Prostate gland (tissue), 2 donors: ENCODE data around the gene IRF4.

Source experiments
- POLR2AphosphoS5 ChIP-seq: sonication (generic); formaldehyde crosslinking; IDR thresholded peaks from one replicate; pipeline ENCODE4 v1.6.1; 2017; ENCODE audit warnings: antibody characterized with exemption
- TF ChIP-seq, protein P1 (sequence below), 4 experiments: fragments of 200-600 bp in 2 of 4; fragments of 450-650 bp in 2 of 4; sonication (generic) in 2 of 4; IDR thresholded peaks; 1 replicate in 3 of 4; 2 replicates in 1 of 4; pipeline ENCODE4 v1.5.1; 2016 to 2019; ENCODE audit warnings: antibody characterized with exemption in 4 of 4, mild to moderate bottlenecking in 2 of 4, moderate library complexity in 2 of 4

DNA sequence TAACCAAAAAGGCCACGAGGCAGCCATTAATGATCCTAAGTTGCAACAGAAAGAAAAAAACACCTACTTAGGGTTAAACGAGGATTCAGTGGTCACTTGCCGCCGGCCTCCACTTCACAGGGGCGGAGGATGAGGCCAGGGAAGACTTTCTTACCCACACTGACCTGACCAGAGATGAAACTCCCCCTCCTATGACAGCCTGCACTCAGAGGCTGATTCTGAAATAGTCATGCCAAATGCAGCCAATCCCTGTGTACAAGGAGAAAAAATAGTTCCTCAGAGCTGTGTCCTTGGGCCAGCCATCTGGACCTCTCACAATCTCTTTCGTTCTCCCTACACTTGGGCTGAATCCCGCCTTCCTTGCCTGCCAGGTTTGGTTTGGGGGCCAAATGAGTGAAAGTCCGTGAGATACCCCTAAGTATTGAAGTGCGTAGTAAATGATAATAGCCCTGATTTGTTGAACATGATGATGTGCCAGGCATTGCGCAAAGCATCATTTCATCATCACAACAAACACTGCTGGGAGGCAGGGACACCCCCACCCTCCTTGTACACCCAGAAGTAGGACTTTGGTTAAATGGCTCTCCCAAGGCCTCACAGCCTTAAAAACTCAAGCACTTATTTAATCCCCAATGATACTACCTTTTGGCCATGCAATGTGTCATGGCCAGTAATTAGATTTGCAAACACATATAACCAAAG lies 3.2 kb upstream of the IRF4 start:
- TF ChIP-seq, protein P1, sequence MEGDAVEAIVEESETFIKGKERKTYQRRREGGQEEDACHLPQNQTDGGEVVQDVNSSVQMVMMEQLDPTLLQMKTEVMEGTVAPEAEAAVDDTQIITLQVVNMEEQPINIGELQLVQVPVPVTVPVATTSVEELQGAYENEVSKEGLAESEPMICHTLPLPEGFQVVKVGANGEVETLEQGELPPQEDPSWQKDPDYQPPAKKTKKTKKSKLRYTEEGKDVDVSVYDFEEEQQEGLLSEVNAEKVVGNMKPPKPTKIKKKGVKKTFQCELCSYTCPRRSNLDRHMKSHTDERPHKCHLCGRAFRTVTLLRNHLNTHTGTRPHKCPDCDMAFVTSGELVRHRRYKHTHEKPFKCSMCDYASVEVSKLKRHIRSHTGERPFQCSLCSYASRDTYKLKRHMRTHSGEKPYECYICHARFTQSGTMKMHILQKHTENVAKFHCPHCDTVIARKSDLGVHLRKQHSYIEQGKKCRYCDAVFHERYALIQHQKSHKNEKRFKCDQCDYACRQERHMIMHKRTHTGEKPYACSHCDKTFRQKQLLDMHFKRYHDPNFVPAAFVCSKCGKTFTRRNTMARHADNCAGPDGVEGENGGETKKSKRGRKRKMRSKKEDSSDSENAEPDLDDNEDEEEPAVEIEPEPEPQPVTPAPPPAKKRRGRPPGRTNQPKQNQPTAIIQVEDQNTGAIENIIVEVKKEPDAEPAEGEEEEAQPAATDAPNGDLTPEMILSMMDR (IDR thresholded peaks at IDR 0.05): no peak
- no peak for TF ChIP-seq POLR2AphosphoS5
